HG03108 (cell line): ENCODE data around the gene EDRF1.
"Not testable (repeated sequence)": the region's sequence is repeated elsewhere in the genome, so short reads cannot be mapped to it uniquely, and the experiment has no call there.

ENCODE experiments used
- ATAC-seq: cut with Tn5 transposase; IDR thresholded peaks from one replicate; pipeline ENCODE4 v1.9.1; 2021; ENCODE audit warnings: moderate library complexity; ENCODE audit not compliant: unreplicated experiment

Gene EDRF1, protein sequence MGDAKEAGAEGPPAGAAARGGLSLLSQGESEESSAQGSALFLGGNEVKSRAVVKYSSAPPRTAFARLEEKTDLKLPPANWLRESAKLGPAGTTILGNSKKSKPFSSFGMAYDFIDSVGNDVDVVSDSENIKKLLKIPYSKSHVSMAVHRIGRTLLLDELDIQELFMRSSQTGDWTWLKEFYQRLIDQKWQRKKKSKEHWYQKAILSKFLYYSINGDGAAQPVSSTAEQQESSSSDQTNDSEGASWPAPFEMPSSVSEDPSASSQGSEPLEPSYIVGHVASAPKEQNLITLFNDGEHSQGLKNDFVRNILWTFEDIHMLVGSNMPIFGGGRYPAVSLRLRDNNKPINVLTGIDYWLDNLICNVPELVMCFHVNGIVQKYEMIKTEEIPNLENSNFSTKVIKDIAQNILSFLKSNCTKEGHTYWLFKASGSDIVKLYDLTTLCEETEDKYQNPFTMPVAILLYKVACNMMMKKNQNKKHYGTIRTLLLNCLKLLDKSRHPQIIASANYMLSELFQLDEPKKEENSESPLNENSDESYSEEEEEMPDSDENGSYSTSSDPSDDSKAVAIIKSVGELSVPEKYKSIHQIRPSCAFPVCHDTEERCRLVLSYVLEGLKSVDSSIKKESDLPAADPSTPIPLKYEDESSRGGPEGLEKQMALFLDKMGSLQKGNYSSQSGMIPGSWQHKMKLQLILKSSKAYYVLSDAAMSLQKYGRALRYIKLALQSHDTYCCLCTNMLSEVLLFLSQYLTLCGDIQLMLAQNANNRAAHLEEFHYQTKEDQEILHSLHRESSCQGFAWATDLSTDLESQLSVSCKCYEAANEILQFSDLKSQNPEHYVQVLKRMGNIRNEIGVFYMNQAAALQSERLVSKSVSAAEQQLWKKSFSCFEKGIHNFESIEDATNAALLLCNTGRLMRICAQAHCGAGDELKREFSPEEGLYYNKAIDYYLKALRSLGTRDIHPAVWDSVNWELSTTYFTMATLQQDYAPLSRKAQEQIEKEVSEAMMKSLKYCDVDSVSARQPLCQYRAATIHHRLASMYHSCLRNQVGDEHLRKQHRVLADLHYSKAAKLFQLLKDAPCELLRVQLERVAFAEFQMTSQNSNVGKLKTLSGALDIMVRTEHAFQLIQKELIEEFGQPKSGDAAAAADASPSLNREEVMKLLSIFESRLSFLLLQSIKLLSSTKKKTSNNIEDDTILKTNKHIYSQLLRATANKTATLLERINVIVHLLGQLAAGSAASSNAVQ

DNA sequence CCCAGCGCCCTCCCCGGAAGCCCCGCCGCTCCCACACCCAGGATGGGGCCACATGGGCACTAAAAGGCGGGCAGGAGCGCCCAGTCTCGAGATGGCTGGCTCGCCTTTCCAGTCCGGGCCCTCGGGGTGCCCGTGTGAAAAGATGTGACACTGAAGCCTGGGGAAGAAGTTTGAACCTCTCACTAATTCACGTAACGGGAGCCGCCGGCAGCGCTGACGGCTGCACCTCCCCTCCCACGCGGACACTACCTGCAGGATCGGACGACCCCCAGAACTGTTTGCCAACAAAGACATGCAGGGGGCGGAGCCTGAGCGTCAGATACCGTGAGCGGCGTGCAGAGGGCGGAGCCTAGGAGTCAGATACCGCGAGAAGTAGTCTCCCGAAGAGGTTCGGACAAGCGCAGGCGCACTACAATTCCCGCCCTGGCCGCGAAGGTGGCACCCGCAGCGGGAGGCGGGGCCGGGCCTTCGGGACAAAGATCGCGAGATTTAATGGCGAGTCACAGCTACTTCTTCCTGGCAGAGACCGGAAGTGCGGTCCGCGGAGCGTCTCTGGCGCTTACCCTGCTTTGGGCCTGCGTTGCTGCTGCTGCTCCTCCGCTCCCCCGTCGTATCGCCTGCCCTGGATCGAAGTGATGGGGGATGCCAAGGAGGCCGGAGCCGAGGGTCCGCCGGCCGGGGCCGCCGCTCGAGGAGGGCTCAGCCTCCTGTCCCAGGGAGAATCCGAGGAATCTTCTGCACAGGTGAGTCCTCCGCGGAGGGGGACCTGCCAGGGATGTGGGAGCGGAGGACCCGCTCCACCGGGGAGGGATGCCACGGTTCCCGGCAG lies at the start of gene EDRF1:
Gene EDRF1, plus strand, starts transcription at position 537 of the 829 bp plus-strand sequence. Its CDS starts 99 bp downstream, at position 636.
- ATAC-seq, result peak; percentile 89

DNA sequence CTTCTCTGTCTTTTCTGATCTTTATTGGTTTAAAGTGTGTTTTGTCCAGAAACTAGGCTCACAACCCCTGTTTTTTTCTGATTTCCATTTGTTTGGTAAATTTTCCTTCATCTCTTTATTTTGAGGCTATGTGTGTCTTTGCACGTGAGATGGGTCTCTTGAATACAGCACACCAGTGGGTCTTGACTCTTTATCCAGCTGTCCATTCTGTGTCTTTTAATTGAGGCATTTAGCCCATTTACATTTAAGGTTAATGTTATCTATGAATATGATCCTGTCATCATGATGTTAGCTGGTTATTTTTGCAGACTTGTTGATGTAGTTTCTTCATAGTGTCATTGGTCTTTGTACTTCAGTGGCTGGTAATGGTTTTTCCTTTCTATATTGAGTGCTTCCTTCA lies 46.6 kb upstream of the EDRF1 start:
- ATAC-seq, result no peak

DNA sequence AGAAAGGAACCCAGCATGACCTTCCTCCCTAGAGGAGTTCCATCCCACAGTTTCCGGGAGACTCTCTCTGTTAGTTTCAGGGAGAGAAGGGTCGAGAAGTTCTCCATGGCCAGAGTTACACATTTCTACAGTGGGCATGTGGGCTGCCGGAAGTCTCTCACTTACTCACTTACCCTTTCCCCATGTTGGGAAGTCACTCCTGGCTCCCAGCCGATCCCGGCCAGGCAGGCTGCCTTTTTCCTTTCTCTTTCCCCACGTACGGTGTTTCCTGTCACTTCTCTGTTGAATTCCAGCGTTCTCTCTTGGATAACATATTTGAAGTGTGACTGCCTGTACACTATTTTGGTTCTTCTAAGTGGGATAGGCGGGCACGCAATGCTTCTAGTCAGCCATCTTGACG lies 40.1 kb upstream of the EDRF1 start:
- ATAC-seq, result no peak

DNA sequence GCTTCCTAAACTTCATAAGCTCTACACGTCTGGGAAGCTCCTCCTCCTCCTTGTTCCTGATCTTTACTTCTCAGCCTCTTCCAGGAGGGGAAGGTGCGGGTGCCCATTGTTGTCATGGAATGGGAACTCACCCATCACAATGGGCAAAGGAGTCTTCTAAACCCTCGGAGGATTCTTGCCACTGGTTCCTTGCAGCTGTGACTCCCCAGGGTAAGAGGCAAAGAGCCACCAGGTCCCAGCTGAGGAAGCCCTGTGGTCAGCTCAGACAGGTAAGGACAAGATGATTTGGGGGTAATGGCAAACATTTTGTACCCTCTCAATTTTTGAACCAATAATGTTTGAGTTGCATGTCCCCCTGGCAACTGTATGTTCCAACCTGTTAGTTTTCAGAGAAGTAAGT lies 36.4 kb upstream of the EDRF1 start, which contains the start of gene TEX36:
Gene TEX36, minus strand, starts transcription at position 101 of the 400 bp plus-strand sequence. CDS start 174 bp downstream, outside the sequence.
- no peak for ATAC-seq

DNA sequence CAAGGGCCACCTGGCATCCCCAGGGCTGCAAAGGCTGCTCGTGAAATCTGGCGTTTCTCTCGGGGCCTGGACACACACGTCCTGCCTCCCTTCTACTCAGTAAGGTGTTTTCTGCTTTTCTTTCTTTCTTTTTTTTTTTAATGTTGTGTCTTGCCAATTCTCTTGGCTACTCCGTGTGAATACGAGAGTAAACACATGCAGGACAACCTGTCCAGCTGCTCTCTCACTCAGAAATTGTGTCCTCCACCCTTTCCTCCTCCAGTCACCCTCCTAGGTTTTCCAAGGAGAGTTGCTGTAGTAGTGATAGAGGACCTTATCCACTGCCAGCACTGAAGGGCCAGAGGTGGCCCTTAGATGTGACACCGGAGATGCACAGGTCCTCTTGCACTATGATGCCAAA lies 35.7 kb upstream of the EDRF1 start:
- ATAC-seq, result no peak

DNA sequence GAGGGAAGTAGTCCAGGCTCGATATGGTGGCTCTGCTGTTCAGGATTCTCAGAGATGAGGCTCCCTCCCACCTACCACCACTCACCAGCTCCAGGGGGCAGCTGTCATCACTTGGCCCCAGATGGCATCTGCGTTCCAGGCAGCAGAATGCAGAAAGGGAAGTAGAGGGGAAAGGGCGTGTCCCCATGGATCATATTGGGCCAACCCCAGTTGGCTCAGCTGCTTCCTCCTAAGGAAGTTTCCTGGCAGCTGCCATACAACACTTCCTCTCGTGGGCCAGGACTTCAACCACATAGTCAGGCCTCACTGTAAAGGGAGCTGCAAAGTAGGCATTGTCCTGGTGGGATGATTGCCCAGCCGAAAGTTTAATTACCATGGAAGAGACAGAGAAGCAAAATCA lies 34.9 kb upstream of the EDRF1 start:
- ATAC-seq, result no peak

DNA sequence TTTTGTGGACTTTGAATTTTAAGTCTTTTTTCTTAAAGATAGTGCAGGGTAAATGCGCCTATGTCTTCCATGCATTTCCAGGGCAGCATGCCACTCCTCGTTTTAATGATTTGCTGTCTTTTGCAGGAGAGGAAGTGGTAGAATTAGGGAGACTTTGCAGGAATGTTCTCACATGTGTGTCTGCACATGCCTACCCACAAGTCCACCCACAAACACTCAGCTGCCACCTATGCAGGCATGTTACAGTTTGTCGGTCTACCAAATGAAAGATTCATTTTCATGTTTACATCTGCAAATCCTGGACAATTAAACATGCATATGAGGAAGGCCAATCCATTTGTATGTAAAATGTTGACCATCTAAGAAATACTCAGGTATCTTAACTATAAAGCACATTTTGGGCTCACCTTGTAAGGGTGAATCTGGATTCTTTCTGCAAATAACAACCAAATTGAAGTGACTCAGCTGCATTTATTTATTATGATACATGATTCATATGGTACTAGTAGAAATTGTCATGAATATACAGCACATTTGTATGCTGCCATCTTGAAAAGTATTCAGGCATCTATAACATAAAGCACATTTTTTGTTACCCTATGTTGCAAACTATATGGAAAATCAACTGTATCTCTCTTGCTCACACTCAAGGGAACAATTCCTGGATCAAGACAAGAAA lies 31.9 kb upstream of the EDRF1 start:
- ATAC-seq, result no peak

DNA sequence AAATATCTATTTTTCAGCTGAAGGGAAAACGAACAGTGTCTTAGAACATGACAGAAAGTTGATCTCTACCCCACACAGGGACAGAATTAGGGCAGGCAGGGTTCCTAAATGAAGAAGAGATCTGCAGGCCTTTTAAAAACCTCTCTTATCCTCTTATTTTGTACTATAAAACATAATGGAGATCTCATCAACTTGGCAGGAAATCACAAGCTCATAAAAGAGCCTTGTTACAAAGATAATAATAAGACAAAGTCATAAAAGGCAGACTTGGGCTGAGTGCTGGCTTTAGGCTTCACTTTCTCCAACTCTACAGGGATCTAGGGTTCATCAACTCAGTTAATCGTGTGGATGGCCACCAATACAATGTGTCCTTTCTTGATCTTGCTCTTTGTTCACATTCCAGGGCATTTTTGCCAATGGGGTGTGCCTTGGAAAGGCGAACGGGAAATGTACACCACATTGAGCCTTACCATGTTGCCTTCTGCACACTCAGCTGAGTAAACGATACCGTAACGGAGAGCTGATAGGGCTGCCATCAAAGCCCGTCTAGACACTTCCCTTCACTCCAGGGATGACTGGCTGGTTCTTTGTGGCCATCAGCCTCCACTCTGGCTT lies 29.4 kb upstream of the EDRF1 start:
- no peak for ATAC-seq

DNA sequence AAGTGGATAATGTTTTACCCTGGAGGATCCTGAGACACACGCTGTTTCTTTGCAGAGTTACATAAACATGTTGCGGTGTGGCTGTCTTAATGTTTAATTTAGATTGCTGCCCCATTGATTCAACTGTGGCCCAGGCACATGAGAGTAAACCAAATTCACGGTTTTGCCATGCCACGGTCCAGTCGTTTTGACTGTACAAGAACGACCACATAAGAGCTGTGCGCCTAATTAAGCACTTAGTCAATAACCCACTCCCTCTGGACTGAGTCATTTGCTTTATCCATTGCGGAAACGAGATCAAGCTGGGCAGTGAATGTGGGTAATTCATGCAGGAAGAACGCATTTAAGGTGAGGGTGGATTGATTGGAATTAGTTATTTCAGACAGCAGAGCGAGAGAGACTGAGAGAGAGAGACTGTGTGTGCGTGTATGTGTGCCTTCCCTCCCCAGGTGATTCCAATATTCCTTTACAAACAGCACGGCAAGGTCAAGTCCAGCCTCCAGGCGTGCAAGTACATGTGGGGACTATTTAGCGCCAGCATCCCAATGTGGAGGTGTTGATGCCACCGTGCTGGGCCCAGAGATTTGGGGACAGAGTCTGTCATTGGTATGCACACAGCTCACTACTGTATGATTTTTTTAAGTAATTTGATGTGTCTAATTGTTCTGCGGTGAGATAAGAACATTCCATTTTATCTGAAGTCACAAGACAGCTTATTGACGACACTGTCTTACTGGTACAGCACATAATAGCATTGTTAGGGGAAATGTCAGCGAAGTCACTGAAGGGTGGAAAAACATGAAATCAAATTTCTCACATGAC lies 28.1 kb upstream of the EDRF1 start:
- ATAC-seq, result no peak

DNA sequence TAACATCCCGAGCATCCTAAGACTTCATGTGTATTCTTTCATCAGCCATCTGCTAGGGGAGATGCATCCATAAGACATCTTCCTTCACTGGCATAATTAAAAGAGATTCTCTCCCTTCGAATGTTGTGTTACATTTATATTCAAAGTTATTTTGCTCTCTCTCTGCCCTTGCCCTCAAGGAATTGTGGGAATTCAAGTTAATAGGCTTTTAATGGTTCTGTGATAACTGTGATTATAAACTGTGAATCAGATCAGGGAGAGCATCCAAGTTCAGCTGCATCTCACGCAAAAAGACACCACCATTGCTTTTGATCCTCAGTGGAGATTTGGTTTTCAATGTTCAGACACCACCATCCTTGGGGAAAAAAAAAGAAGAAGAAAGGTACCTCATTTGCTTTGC lies 27.3 kb upstream of the EDRF1 start:
- no peak for ATAC-seq

DNA sequence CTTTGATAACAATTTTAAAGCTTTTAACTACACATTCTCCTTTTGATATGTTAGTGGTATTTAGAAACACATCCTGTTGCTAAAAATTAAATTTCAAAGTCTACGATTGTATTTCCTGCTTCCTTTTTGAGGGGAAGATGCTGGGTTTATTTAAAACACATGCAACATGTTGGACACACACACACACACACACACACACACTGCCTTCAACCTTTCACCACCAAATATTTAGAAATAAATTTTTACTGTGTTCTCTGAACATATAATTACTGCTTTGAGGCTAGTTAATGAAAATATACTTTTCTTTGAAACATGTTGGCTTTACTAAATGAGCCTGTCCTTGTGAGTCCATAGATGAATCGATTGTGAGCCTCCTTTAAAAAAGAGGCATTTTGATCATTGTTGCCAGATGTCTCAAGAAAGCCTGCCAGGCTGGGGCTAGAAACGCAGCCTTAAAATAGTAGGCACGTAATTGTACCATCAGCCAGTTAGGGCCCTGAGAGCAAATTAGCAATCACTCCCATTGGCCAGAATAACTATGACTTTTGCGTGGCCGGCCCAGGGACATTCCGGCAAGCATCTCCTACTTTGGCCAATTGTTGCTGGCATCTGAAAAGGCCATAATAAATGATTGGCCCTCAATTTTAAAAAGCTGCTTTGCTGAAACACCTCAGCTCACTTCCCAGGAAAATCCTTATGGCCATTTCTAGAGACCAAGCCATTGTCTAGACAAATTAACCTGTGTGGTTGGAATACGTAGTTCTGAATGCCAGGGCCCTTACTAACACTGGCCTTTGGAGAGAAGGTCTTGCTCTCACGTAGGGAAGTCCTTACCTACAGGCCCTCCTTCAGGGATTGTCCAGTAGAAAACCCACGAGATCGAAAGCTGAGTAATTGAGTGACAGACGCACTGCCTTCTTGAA lies 26.6 kb upstream of the EDRF1 start:
- no peak for ATAC-seq

DNA sequence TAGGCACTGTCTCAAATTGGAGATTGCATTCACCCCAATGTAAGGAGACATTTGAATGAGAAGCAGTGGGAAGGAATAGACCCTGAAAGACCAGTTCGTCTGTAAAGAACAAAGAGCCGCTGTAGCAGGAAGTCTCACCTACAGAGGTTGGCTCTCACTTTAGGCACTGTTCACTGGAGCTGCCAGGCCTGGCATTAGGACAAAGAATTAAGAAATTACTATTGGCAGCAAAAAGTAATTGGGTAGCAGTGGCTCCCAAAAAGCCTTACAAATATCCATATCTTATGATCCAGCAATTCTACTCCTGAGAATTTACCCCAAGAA lies 26.0 kb upstream of the EDRF1 start:
- no peak for ATAC-seq

DNA sequence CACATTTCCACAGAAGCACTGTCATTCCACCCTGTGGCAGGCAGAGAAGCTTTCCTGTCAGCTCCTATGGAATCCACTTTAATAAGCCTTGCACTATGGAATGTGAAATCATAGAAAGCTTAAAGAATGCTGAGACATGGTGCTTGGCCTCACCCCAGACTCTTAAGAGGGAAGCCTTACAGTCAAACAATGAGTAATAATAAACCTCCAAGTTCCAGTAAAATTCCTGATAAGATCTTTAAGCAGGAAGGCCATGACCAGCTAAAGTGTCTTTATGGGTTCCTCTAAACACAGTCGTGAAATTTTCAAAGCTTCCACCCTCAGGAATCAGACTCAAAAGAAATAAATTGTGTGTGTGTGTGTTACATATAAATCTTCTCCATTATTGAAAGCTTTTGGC lies 24.6 kb upstream of the EDRF1 start:
- no peak for ATAC-seq

DNA sequence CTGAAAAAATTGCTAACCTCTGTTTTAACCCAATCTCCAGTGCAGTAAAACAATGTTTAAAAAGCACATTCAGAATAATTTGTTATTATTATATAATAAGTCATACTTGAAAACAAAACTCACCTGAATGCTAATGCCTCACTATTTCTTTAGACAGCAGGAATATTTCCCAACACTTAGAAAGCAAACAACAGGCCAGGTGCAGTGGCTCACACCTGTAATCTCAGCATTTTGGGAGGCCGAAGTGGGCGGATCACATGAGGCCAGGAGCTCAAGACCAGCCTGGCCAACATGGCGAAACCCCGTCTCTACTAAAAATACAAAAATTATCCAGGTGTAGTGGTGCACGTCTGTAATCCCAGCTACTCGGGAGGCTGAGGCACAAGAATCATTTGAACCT lies 22.6 kb upstream of the EDRF1 start:
- not testable (repeated sequence) for ATAC-seq

DNA sequence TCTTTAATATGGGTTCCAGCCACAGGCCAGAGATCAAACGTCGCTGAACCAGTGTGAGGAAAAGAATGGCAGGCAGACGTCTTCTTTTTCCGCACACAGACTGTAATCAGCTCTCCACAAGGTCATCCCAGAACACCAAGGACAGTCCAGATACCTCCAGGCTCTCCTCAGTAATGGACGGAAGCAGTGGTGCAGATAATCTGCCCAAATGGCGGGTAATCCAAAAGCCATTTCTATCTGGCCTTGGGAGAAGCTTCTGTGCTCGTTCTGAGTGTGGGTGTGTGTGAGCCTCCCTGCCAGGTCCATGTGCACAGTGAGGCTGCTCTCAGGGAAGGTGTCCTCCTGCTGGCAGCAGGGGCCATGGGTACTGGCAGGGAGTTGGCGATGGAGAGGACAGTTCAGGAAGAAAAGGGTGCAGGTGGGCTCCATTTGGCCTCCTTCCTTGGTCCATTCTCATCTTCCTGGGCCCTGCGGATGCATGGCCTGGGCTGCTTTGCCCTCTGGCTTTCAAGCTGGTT lies 21.0 kb upstream of the EDRF1 start:
- no peak for ATAC-seq

DNA sequence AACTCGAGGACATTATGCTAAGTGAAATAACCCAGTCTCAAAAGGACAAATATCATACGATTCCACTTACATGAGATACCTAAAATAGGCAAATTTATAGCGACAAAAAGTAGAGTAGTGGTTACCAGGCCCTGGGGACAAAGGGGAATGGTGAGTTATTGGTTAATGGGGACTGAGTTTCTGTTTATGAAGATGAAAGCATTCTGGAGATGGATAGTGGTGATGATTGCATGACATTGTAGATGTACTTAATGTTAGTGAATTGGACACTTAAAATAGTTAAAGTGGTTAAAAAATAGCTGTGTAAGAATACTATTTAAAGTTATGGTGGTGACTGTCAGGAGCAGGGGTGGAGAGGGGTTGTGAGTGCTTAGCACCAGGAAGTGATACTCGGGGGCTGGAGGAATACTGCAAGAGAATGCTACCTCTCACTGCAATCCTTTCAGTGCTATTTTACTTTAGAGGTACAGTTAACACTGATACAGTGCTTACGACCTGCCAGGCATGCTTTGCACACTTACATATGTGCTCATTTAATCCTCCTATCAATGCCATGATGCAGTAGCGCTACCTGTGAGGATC lies 19.9 kb upstream of the EDRF1 start:
- ATAC-seq, result no peak

DNA sequence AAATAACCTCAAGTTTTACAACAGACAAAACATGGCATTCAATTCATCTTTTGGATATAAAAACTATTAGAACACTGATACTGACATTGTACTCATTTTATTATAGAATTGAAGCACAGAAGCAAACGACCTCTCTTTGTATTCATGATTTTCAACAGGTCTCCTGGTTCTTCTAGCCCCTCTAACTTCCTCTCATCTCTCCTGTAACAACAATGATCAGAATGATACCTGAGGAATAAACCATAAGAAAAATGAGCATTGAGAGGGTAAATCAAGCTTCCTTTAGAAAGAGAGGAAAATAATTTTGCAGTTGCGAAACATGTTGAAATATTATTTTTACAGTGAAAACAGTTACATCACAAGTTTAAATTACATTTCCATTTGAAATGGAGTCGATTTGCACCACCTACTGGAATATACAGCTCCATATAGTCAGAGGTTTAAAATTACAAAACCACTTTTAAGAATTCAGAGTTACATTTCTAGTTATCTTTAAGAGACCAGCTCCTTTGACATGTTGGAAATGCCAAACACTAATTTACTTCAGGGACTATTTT lies 19.1 kb upstream of the EDRF1 start:
- ATAC-seq, result no peak
